K562 (cell line): ENCODE data around the gene PARD3. TPM values are rescaled to one million over a fixed set of nuclear protein-coding genes. Genes with fewer than 3 reads are reported as not detected.
"Not testable (repeated sequence)": the region's sequence is repeated elsewhere in the genome, so short reads cannot be mapped to it uniquely, and the experiment has no call there.

ENCODE experiments used
- ATAC-seq: fragments of 200-7000 bp; cut with Tn5 transposase; 3 replicates; pipeline ENCODE4 v1.9.1; 2020; ENCODE audit warnings: moderate library complexity
- BruUV-seq: library from RNA; stranded (reverse); fragments of 400-500 nt; replicated peaks from 2 replicates; lab custom pipeline; 2021; lab: Mats Ljungman, UMichigan
- CTCF ChIA-PET: fragments of 300-600 bp; formaldehyde crosslinking; extraction: SDS; loops from one replicate; lab custom pipeline; 2021; ENCODE audit warnings: low intra/inter-chr PET ratio; lab: Yijun Ruan, JAX
- POLR2A ChIA-PET: fragments of 300-600, 350-650 bp; sonication (Branson Sonifier 250); formaldehyde crosslinking; extraction: SDS; loops from one replicate; lab custom pipeline; 2021; ENCODE audit warnings: antibody characterized with exemption, inconsistent platforms; lab: Yijun Ruan, JAX
- DNase-seq, 4 experiments: peaks; one replicate each; pipeline versions ENCODE4 v3.0.0 to v3.0.0-alpha.2; 2011 to 2018; ENCODE audit warnings: low spot score in 3 of 4, mixed read lengths in 3 of 4; ENCODE audit errors: extremely low read depth in 1 of 4
- FAIRE-seq: peaks from 2 replicates; lab custom pipeline; 2011; peaks lifted over from hg19 to GRCh38; lab: Jason Lieb, UNC
- H2AFZ ChIP-seq: 2 replicates; pipeline ENCODE4 v1.6.0; 2011; ENCODE audit warnings: low read depth, low read length, control low read depth, inconsistent platforms
- H3K27ac ChIP-seq: fragments of 200-600 bp; 3 replicates; pipeline ENCODE4 v1.8.0; 2011; ENCODE audit warnings: low read depth, mild to moderate bottlenecking, control low read depth, inconsistent platforms, low read length, moderate library complexity, mixed read lengths; ENCODE audit errors: extremely low read depth
- H3K27me3 ChIP-seq, 2 experiments: fragments of 300-600 bp in 1 of 2; 2 replicates in 1 of 2; 3 replicates in 1 of 2; pipeline versions ENCODE4 v1.6.0 to v1.8.0; 2011; ENCODE audit warnings: inconsistent platforms in 2 of 2, low read length in 2 of 2, mild to moderate bottlenecking in 1 of 2, mixed read lengths in 1 of 2, moderate library complexity in 1 of 2; ENCODE audit not compliant: control insufficient read depth in 2 of 2, insufficient read depth in 2 of 2
- H3K36me3 ChIP-seq: fragments of 300-600 bp; 3 replicates; pipeline ENCODE4 v1.8.0; 2011; ENCODE audit warnings: mild to moderate bottlenecking, low read length, inconsistent platforms; ENCODE audit not compliant: control insufficient read depth, insufficient read depth
- H3K4me1 ChIP-seq, 2 experiments: fragments of 200-600 bp in 1 of 2; replicated peaks in 1 of 2; 2 replicates in 1 of 2; 3 replicates in 1 of 2; pipeline versions ENCODE4 v1.5.1 to v1.8.0; 2011; ENCODE audit warnings: inconsistent platforms in 2 of 2, low read length in 2 of 2, mild to moderate bottlenecking in 1 of 2, mixed read lengths in 1 of 2, moderate library complexity in 1 of 2; ENCODE audit not compliant: control insufficient read depth in 2 of 2, insufficient read depth in 2 of 2
- H3K4me2 ChIP-seq: 2 replicates; pipeline ENCODE4 v1.6.1; 2011; ENCODE audit warnings: low read length, control low read depth, inconsistent platforms, mixed read lengths; ENCODE audit not compliant: insufficient read depth
- H3K4me3 ChIP-seq: fragments of 200-600 bp; sonication (generic), shearing (Covaris generic); 2 replicates; pipeline ENCODE4 v1.5.1; 2016; ENCODE audit warnings: control low read depth, inconsistent platforms
- H3K79me2 ChIP-seq: fragments of 200-600 bp; 3 replicates; pipeline ENCODE4 v1.8.0; 2011; ENCODE audit warnings: low read length, inconsistent platforms; ENCODE audit not compliant: control insufficient read depth, insufficient read depth
- H3K9ac ChIP-seq, 2 experiments: 2 replicates each; pipeline versions ENCODE4 v1.6.0 to v1.6.1; 2011; ENCODE audit warnings: low read depth in 2 of 2, low read length in 2 of 2, control low read depth in 1 of 2, inconsistent platforms in 1 of 2, mild to moderate bottlenecking in 1 of 2, mixed read lengths in 1 of 2; ENCODE audit not compliant: insufficient read depth in 1 of 2
- H3K9me1 ChIP-seq: one replicate; pipeline ENCODE4 v1.6.0; 2011; ENCODE audit warnings: inconsistent platforms, mild to moderate bottlenecking, low read length, moderate library complexity; ENCODE audit not compliant: control insufficient read depth, insufficient read depth
- H3K9me3 ChIP-seq: replicated peaks from 2 replicates; pipeline ENCODE4 v1.5.1; 2011; ENCODE audit warnings: low read depth, low read length, inconsistent platforms; ENCODE audit not compliant: control insufficient read depth, insufficient read depth
- H4K20me1 ChIP-seq: replicated peaks from 2 replicates; pipeline ENCODE4 v1.6.1; 2011; ENCODE audit warnings: low read length, inconsistent platforms, mixed read lengths; ENCODE audit not compliant: control insufficient read depth, insufficient read depth
- BCLAF1 ChIP-seq, 2 experiments: fragments of 450-650 bp in 1 of 2; IDR thresholded peaks; 2 replicates each; pipeline ENCODE4 v1.6.1; 2011 to 2017; ENCODE audit warnings: low read depth in 2 of 2, antibody characterized with exemption in 1 of 2, borderline replicate concordance in 1 of 2, low read length in 1 of 2, mild to moderate bottlenecking in 1 of 2, mixed read lengths in 1 of 2; ENCODE audit not compliant: control insufficient read depth in 1 of 2
- ERF ChIP-seq: fragments of 450-650 bp; formaldehyde crosslinking; IDR thresholded peaks from 2 replicates; pipeline ENCODE4 v1.4.0; 2020; ENCODE audit warnings: mild to moderate bottlenecking, mixed read lengths
- MCM5 ChIP-seq: fragments of 450-650 bp; IDR thresholded peaks from 2 replicates; pipeline ENCODE4 v1.6.1; 2016; ENCODE audit warnings: low read depth
- PCBP1 ChIP-seq: fragments of 200-400 bp; formaldehyde crosslinking; IDR thresholded peaks from 2 replicates; pipeline ENCODE4 v1.6.1; 2018; ENCODE audit warnings: mild to moderate bottlenecking, low read depth, low read length; ENCODE audit not compliant: poor library complexity, severe bottlenecking
- TFE3 ChIP-seq: fragments of 450-650 bp; formaldehyde crosslinking; IDR thresholded peaks from 2 replicates; pipeline ENCODE4 v1.4.0; 2020; ENCODE audit warnings: mild to moderate bottlenecking, mixed read lengths
- WGBS: fragments of 100-300 bp; shearing (Covaris generic); methylation state at CpG from one replicate; pipeline ENCODE4 v1.1.6; 2016; ENCODE audit warnings: low coverage, mixed read lengths; ENCODE audit not compliant: insufficient coverage; ENCODE audit errors: missing lambda C conversion rate; 5-methylcytosine and 5-hydroxymethylcytosine counted together
- in situ Hi-C: fragments of 300-500 bp; cut with MboI; formaldehyde crosslinking; loops from 4 replicates; pipeline ENCODE4 v1.15.0; 2018; ENCODE audit warnings: inconsistent platforms, mixed read lengths
- intact Hi-C: fragments of 100-400 bp; cut with micrococcal nuclease; formaldehyde crosslinking; loops from 2 replicates; pipeline ENCODE4 v1.14.2; 2022
- polyA plus RNA-seq, 8 experiments: library from polyadenylated mRNA; depleted of rRNA in 4 of 8; stranded (reverse) in 5 of 8; unstranded in 3 of 8; fragments of >200 nt; fragmentation: Nextera tagmentation in 2 of 8; fragmentation: Illumina TruSeq in 1 of 8; extraction: Ambion mirVana in 2 of 8; extraction: Trizol in 1 of 8; gene quantifications; 2 replicates each; pipeline versions ENCODE4 v1.2.1 to v1.2.3, GENCODE V29; 2011 to 2014; ENCODE audit warnings: inconsistent platforms in 1 of 8, missing spikeins in 1 of 8
- total RNA-seq, 7 experiments: library from RNA; depleted of rRNA in 6 of 7; stranded (reverse); fragments of >200 nt in 6 of 7; fragmentation: Illumina TruSeq in 2 of 7; extraction: Trizol in 2 of 7; gene quantifications; 2 replicates each; pipeline versions ENCODE4 v1.2.1 to v1.2.3, GENCODE V29; 2011 to 2021; ENCODE audit warnings: low replicate concordance in 1 of 7

The PARD3 gene
- total and polyA plus RNA-seq, 9 of the 15 experiments (the other 6 are each of a cell fraction or from before 2014, with no cell fraction given), result 2.7 to 11.7 (median 7.7) TPM

GRCh38 chr10:34843470-34843869, 28.4 kb upstream of the PARD3 start:
- H3K79me2 ChIP-seq, H3K27ac ChIP-seq, FAIRE-seq, intact Hi-C loops, H3K9ac ChIP-seq, ATAC-seq, H3K9me1 ChIP-seq, H3K4me1 ChIP-seq, POLR2A ChIA-PET, H3K4me3 ChIP-seq, DNase-seq, H3K4me2 ChIP-seq, H2AFZ ChIP-seq, BruUV-seq, H3K27me3 ChIP-seq, H3K36me3 ChIP-seq, H4K20me1 ChIP-seq, H3K9me3 ChIP-seq, in situ Hi-C loops, CTCF ChIA-PET: not testable (repeated sequence)
- 2% methylated on average over 5 of the region's 5 CpGs for WGBS

GRCh38 chr10:34838366-34838900, 23.3 kb upstream of the PARD3 start:
- Histone ChIP-seq H3K27me3 (peaks cover 0 to 6% of the 10 kb centered on the region in 2 experiments; a peak in 1 of 5 replicates), H3K4me1 (no peaks in the 10 kb centered on the region), H4K20me1 (no peaks in the 10 kb centered on the region), H3K36me3 (no peaks in the 10 kb centered on the region), H3K9me3 (no peaks in the 10 kb centered on the region), H2AFZ (no peak overlapping the region), H3K9me1 (no peaks in the 10 kb centered on the region), H3K27ac (no peak overlapping the region), H3K4me2 (no peak overlapping the region), H3K4me3 (no peak overlapping the region), H3K9ac (no peak overlapping the region), H3K79me2 (no peaks in the 10 kb centered on the region)
- ChIA-PET CTCF (no interaction called here), POLR2A (no interaction called here)
- BruUV-seq, result no TSS peak
- DNase-seq, result no peak
- in situ Hi-C loops (no loop called here), intact Hi-C loops (no loop called here)
- TF ChIP-seq PCBP1 (no peak), TFE3 (CRISPR knock-in tag) (0 out of 2 replicates have a peak, but pooled peaks have one; percentile 2), MCM5 (no peak), BCLAF1 (IDR thresholded peaks at IDR 0.05; ENCODE audit: borderline replicate concordance in 1 of 2, control insufficient read depth in 1 of 2, low read depth in 2 of 2, low read length in 1 of 2) (no peak), ERF (CRISPR knock-in tag) (no peak)
- no peak for FAIRE-seq
- ATAC-seq, result no peak
- 4% methylated on average over 5 of the region's 5 CpGs for WGBS
